Fibroblast of lung (primary cell): Measurements from ENCODE around the gene AATF. TPM values are rescaled to one million over a fixed set of nuclear protein-coding genes. Genes with fewer than 3 reads are reported as not detected.

Experiments used
- DNase-seq, 2 donors: peaks; one replicate each; pipeline versions ENCODE4 v3.0.0 to v3.0.0-alpha.2; 2010; ENCODE audit warnings: low read depth in 2 of 2
- H2AFZ ChIP-seq: 2 replicates; pipeline ENCODE4 v1.5.1; 2012; ENCODE audit warnings: low read length, control low read depth, inconsistent platforms
- H3K27ac ChIP-seq: 2 replicates; pipeline ENCODE4 v1.5.1; 2011; ENCODE audit warnings: low read length, control low read depth; ENCODE audit not compliant: insufficient read depth
- H3K27me3 ChIP-seq: 2 replicates; pipeline ENCODE4 v1.5.1; 2011; ENCODE audit warnings: mild to moderate bottlenecking, low read length; ENCODE audit not compliant: control insufficient read depth, insufficient read depth
- H3K36me3 ChIP-seq: 2 replicates; pipeline ENCODE4 v1.5.1; 2011; ENCODE audit warnings: low read length; ENCODE audit not compliant: control insufficient read depth, insufficient read depth
- H3K4me1 ChIP-seq: 2 replicates; pipeline ENCODE4 v1.5.1; 2011; ENCODE audit warnings: low read length; ENCODE audit not compliant: control insufficient read depth, insufficient read depth; ENCODE audit errors: extremely low read depth
- H3K4me2 ChIP-seq: 2 replicates; pipeline ENCODE4 v1.5.1; 2011; ENCODE audit warnings: low read length, control low read depth; ENCODE audit not compliant: insufficient read depth; ENCODE audit errors: extremely low read depth
- H3K4me3 ChIP-seq, 4 experiments: fragments of 200-600 bp in 1 of 4; sonication (generic) in 1 of 4; replicated peaks in 1 of 4; 2 replicates each; pipeline ENCODE4 v1.5.1; 2011 to 2016; ENCODE audit warnings: low read length in 4 of 4, low read depth in 3 of 4, mild to moderate bottlenecking in 3 of 4, control low read depth in 2 of 4, inconsistent platforms in 1 of 4, mixed read lengths in 1 of 4; ENCODE audit not compliant: insufficient read depth in 1 of 4; ENCODE audit errors: control extremely low read depth in 1 of 4
- H3K79me2 ChIP-seq: 2 replicates; pipeline ENCODE4 v1.5.1; 2012; ENCODE audit warnings: mild to moderate bottlenecking, low read length, inconsistent platforms; ENCODE audit not compliant: control insufficient read depth, insufficient read depth
- H3K9ac ChIP-seq: 2 replicates; pipeline ENCODE4 v1.5.1; 2011; ENCODE audit warnings: mild to moderate bottlenecking, low read length, control low read depth; ENCODE audit not compliant: insufficient read depth
- H3K9me3 ChIP-seq: 2 replicates; pipeline ENCODE4 v1.5.1; 2012; ENCODE audit warnings: low read depth, low read length; ENCODE audit not compliant: control insufficient read depth, insufficient read depth
- H4K20me1 ChIP-seq: 2 replicates; pipeline ENCODE4 v1.5.1; 2011; ENCODE audit warnings: low read length; ENCODE audit not compliant: control insufficient read depth, insufficient read depth; ENCODE audit errors: extremely low read depth
- CTCF ChIP-seq, 2 donors: IDR thresholded peaks in 1 of 2; conservative IDR thresholded peaks in 1 of 2; 1 replicate in 1 of 2; 2 replicates in 1 of 2; pipeline ENCODE4 v1.5.1; 2011 to 2012; ENCODE audit warnings: low read length in 2 of 2, control low read depth in 1 of 2, inconsistent platforms in 1 of 2, low read depth in 1 of 2, mild to moderate bottlenecking in 1 of 2
- EZH2 ChIP-seq: IDR thresholded peaks from 2 replicates; pipeline ENCODE4 v1.5.1; 2012; ENCODE audit warnings: low read length, control low read depth, mild to moderate bottlenecking; ENCODE audit errors: missing control alignments
- polyA plus RNA-seq, 2 donors: library from polyadenylated mRNA; depleted of rRNA in 1 of 2; stranded (reverse) in 1 of 2; unstranded in 1 of 2; fragments of >200 nt; gene quantifications; 2 replicates each; pipeline ENCODE4 v1.2.1, GENCODE V29; 2011 to 2012; ENCODE audit warnings: missing spikeins in 1 of 2
- total RNA-seq: library from RNA; depleted of rRNA; stranded (reverse); fragments of >200 nt; gene quantifications from 2 replicates; pipeline ENCODE4 v1.2.1, GENCODE V29; 2014

AATF gene
- total and polyA plus RNA-seq, 2 donors (not counting 1 experiment from before 2014, with no cell fraction given) = 11.9 to 30.7 TPM

DNA sequence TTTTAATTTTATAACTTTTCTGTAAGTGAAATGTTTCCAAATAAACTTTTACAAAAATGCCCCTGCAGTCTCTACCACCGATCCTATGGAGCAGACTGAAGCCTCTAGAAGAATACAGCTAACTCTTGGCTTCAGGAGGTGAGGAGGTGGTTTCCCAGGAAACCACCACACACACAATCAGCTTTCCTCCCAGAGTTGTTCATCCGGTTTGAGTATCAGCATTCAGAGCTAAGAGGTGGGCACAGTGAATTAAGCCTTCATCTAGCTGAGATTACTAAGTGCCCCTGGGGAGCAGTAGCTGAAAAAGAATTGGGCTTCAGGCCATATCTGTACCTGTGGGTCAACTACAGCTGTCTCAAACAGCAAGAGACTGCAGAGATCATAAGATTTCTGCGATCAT lies 139.7 kb downstream of the AATF start:
- Histone ChIP-seq H3K9ac (no peak overlapping the region), H3K4me2 (no peak overlapping the region), H2AFZ (no peak overlapping the region), H3K27ac (no peak overlapping the region), H3K4me3 (no peak overlapping the region), H3K9me3 (no peaks in the 10 kb centered on the region), H3K4me1 (no peaks in the 10 kb centered on the region), H4K20me1 (no peaks in the 10 kb centered on the region), H3K79me2 (no peaks in the 10 kb centered on the region), H3K27me3 (no peaks in the 10 kb centered on the region), H3K36me3 (peaks cover 23% of the 10 kb centered on the region)
- no peak for DNase-seq
- TF ChIP-seq EZH2 = no peak
- no peak for TF ChIP-seq CTCF (conservative IDR thresholded peaks at IDR 0.05 in 1 of 2, IDR thresholded peaks at IDR 0.05 in 1 of 2; ENCODE audit: low read depth in 1 of 2, low read length in 2 of 2)

GRCh38 chr17:37088913-37089312 lies 140.2 kb downstream of the AATF start:
- no peaks in the 10 kb centered on the region for H3K9me3 ChIP-seq
- H3K4me3 ChIP-seq = no peak overlapping the region
- no peaks in the 10 kb centered on the region for H4K20me1 ChIP-seq
- no peaks in the 10 kb centered on the region for H3K79me2 ChIP-seq
- no peaks in the 10 kb centered on the region for H3K4me1 ChIP-seq
- TF ChIP-seq EZH2 = no peak
- no peak for TF ChIP-seq CTCF (conservative IDR thresholded peaks at IDR 0.05 in 1 of 2, IDR thresholded peaks at IDR 0.05 in 1 of 2; ENCODE audit: low read depth in 1 of 2, low read length in 2 of 2)
- no peak overlapping the region for H3K9ac ChIP-seq
- H2AFZ ChIP-seq = no peak overlapping the region
- H3K27ac ChIP-seq = no peak overlapping the region
- H3K27me3 ChIP-seq = no peaks in the 10 kb centered on the region
- H3K4me2 ChIP-seq = no peak overlapping the region
- no peak for DNase-seq
- H3K36me3 ChIP-seq = peaks cover 23% of the 10 kb centered on the region

- TF ChIP-seq EZH2 = no peak
- TF ChIP-seq CTCF (conservative IDR thresholded peaks at IDR 0.05 in 1 of 2, IDR thresholded peaks at IDR 0.05 in 1 of 2; ENCODE audit: low read depth in 1 of 2, low read length in 2 of 2) = no peak
- no peak for DNase-seq
- no peak overlapping the region for H3K9ac ChIP-seq
These were observed 141.2 kb downstream of the AATF start for GRCh38 chr17:37089956-37090355.

More at GRCh38 chr17:37089956-37090355, 141.2 kb downstream of the AATF start:
- no peak overlapping the region for H3K4me2 ChIP-seq
- H3K27me3 ChIP-seq = no peaks in the 10 kb centered on the region
- H3K27ac ChIP-seq = no peak overlapping the region
- H3K9me3 ChIP-seq = no peaks in the 10 kb centered on the region
- no peaks in the 10 kb centered on the region for H4K20me1 ChIP-seq
- no peak overlapping the region for H2AFZ ChIP-seq
- H3K4me3 ChIP-seq = no peak overlapping the region
- peaks cover 27% of the 10 kb centered on the region for H3K36me3 ChIP-seq
- no peaks in the 10 kb centered on the region for H3K4me1 ChIP-seq
- no peaks in the 10 kb centered on the region for H3K79me2 ChIP-seq
